Measurements from ENCODE around the gene PORCN.
"Not testable (repeated sequence)": the region's sequence is repeated elsewhere in the genome, so short reads cannot be mapped to it uniquely, and the experiment has no call there.

Gene PORCN

GRCh38 chrX:48512371-48512935 lies 3.7 kb downstream of the PORCN start:
- DNase-seq (ENCODE audit: low spot score) = no peak

GRCh38 chrX:48513670-48514069 lies 4.9 kb downstream of the PORCN start:
- no peak for DNase-seq (ENCODE audit: low spot score)

- no peak for DNase-seq (ENCODE audit: low spot score)
These were observed 5.5 kb downstream of the PORCN start for GRCh38 chrX:48514126-48514806.

- no peak for DNase-seq (ENCODE audit: low spot score)
These were observed 6.2 kb downstream of the PORCN start for GRCh38 chrX:48514868-48515460.

GRCh38 chrX:48515842-48516241 lies 7.0 kb downstream of the PORCN start:
- no peak for DNase-seq (ENCODE audit: low spot score)

GRCh38 chrX:48516285-48516684 lies 7.5 kb downstream of the PORCN start:
- no peak for DNase-seq (ENCODE audit: low spot score)

- DNase-seq (ENCODE audit: low spot score) = no peak
These were observed 8.2 kb downstream of the PORCN start for GRCh38 chrX:48516987-48517386.

- not testable (repeated sequence) for DNase-seq (ENCODE audit: low spot score)
These were observed 10.7 kb downstream of the PORCN start for GRCh38 chrX:48519481-48519880.

- no peak for DNase-seq (ENCODE audit: low spot score)
These were observed 11.7 kb downstream of the PORCN start for GRCh38 chrX:48520455-48520854.

GRCh38 chrX:48520976-48521352 lies 12.2 kb downstream of the PORCN start:
- DNase-seq (ENCODE audit: low spot score) = no peak

- peak; percentile 92 for DNase-seq (ENCODE audit: low spot score)
These were observed 12.8 kb downstream of the PORCN start, which contains the start of gene EBP for GRCh38 chrX:48521353-48522243. EBP (plus strand) TSS chrX:48521808; CDS start chrX:48523772, 1,964 bp downstream.

GRCh38 chrX:48522291-48522690 lies 13.5 kb downstream of the PORCN start:
- no peak for DNase-seq (ENCODE audit: low spot score)

- no peak for DNase-seq (ENCODE audit: low spot score)
These were observed 14.9 kb downstream of the PORCN start for GRCh38 chrX:48523682-48524081.

- not testable (repeated sequence) for DNase-seq (ENCODE audit: low spot score)
These were observed 17.1 kb downstream of the PORCN start for GRCh38 chrX:48525853-48526252.

GRCh38 chrX:48530736-48531135 lies 21.9 kb downstream of the PORCN start:
- no peak for DNase-seq (ENCODE audit: low spot score)

GRCh38 chrX:48531358-48531959 lies 22.7 kb downstream of the PORCN start:
- DNase-seq (ENCODE audit: low spot score) = no peak

- DNase-seq (ENCODE audit: low spot score) = no peak
These were observed 23.4 kb downstream of the PORCN start for GRCh38 chrX:48532161-48532560.

- no peak for DNase-seq (ENCODE audit: low spot score)
These were observed 24.4 kb downstream of the PORCN start for GRCh38 chrX:48533165-48533564.

GRCh38 chrX:48538641-48539344 lies 30.0 kb downstream of the PORCN start:
- no peak for DNase-seq (ENCODE audit: low spot score)

- DNase-seq (ENCODE audit: low spot score) = peak; percentile 82
These were observed 30.7 kb downstream of the PORCN start, which contains the start of gene TBC1D25 for GRCh38 chrX:48539345-48540027. TBC1D25 (plus strand) TSS chrX:48539714; CDS start chrX:48539798, 84 bp downstream.

- no peak for DNase-seq (ENCODE audit: low spot score)
These were observed 31.2 kb downstream of the PORCN start for GRCh38 chrX:48540028-48540375.

All from hepatic stellate cell (primary cell).